Mucosa of gallbladder (tissue), 1 donor: ENCODE data around the gene SLC39A6. TPM values are rescaled to one million over a fixed set of nuclear protein-coding genes. Genes with fewer than 3 reads are reported as not detected.

Experiments
- DNase-seq: peaks from one replicate; pipeline ENCODE4 v3.0.0-alpha.2; 2020; ENCODE audit warnings: low spot score
- total RNA-seq: library from RNA; stranded (reverse); gene quantifications from one replicate; pipeline ENCODE4 v1.2.1, GENCODE V29; 2021
- donor health status: DM: no; HTN: no; CAD: no.

The SLC39A6 gene
- total RNA-seq, 1 donor from 2014 or later: 35.0 TPM

GRCh38 chr18:36058674-36059073 lies 70.5 kb downstream of the SLC39A6 start:
- DNase-seq: no peak

Other genes starting within 250 kb of the SLC39A6 start
- gene RPRD1A, start 61.8 kb downstream of the SLC39A6 start, total RNA-seq: 51.4 TPM
- 65.5 TPM for gene ELP2, start 559 bp upstream of the SLC39A6 start, total RNA-seq
- gene MOCOS, start 58.2 kb upstream of the SLC39A6 start, total RNA-seq: 7.5 TPM
- gene FHOD3, start 168.4 kb upstream of the SLC39A6 start, total RNA-seq: 24.9 TPM